Stomach smooth muscle (tissue), 2 donors: ENCODE measurements around the gene KRTAP5-7.
"Not testable (repeated sequence)": the region's sequence is repeated elsewhere in the genome, so short reads cannot be mapped to it uniquely, and the experiment has no call there.

Source experiments
- H3K27ac ChIP-seq: one replicate; pipeline ENCODE4 v1.7.0; 2013; ENCODE audit warnings: mild to moderate bottlenecking, low read length, inconsistent platforms
- H3K27me3 ChIP-seq, 2 donors: one replicate each; pipeline ENCODE4 v1.7.0; 2013; ENCODE audit warnings: low read length in 2 of 2; ENCODE audit not compliant: insufficient read depth in 2 of 2, control insufficient read depth in 1 of 2
- H3K36me3 ChIP-seq, 2 donors: one replicate each; pipeline ENCODE4 v1.7.0; 2013; ENCODE audit warnings: low read length in 2 of 2; ENCODE audit not compliant: control insufficient read depth in 2 of 2, insufficient read depth in 2 of 2
- H3K4me1 ChIP-seq: one replicate; pipeline ENCODE4 v1.7.0; 2013; ENCODE audit warnings: low read length; ENCODE audit not compliant: control insufficient read depth, insufficient read depth
- H3K4me3 ChIP-seq, 2 donors: one replicate each; pipeline ENCODE4 v1.7.0; 2013; ENCODE audit warnings: low read length in 2 of 2
- H3K9ac ChIP-seq, 2 donors: one replicate each; pipeline ENCODE4 v1.7.0; 2013; ENCODE audit warnings: low read length in 2 of 2, mild to moderate bottlenecking in 1 of 2
- H3K9me3 ChIP-seq, 2 donors: one replicate each; pipeline ENCODE4 v1.7.0; 2013; ENCODE audit warnings: low read length in 2 of 2; ENCODE audit not compliant: control insufficient read depth in 2 of 2
- donor health status: healthy.
- donor health status: Pancreatic carcinoma.

KRTAP5-7 gene, protein sequence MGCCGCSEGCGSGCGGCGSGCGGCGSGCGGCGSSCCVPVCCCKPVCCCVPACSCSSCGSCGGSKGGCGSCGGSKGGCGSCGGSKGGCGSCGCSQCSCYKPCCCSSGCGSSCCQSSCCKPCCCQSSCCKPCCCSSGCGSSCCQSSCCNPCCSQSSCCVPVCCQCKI

DNA sequence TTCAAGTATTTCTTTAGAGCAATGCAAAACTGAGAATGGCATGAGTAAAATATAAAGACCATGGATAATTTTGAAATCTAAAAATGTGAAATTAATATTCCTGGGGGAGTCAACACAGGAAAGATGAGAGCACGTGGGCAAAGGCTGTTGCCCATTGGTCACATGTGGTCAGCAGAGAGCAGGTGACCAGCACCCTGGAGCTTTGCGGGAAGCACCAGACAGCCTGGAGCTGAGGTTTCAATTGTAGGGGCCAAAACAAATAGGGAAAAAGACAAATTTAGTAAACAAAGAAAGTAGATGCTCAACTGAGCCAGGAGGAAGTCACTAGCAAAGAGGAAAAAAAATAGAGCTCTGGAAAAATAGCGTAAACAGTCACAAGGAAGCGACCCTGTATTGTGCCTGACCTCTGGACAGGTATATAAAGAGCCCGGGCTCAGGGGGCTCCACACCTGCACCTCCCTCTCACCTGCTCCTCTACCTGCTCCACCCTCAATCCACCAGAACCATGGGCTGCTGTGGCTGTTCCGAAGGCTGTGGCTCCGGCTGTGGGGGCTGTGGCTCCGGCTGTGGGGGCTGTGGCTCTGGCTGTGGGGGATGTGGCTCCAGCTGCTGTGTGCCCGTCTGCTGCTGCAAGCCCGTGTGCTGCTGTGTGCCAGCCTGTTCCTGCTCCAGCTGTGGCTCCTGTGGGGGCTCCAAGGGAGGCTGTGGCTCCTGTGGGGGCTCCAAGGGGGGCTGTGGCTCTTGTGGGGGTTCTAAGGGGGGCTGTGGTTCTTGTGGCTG, at the start of gene KRTAP5-7:
Gene KRTAP5-7 (plus strand): TSS at position 472 of the 780 bp plus-strand sequence. CDS start 34 bp downstream, at position 506.
- not testable (repeated sequence) for H3K36me3 ChIP-seq, H3K4me1 ChIP-seq, H3K4me3 ChIP-seq, H3K27me3 ChIP-seq, H3K9ac ChIP-seq, H3K9me3 ChIP-seq, H3K27ac ChIP-seq

DNA sequence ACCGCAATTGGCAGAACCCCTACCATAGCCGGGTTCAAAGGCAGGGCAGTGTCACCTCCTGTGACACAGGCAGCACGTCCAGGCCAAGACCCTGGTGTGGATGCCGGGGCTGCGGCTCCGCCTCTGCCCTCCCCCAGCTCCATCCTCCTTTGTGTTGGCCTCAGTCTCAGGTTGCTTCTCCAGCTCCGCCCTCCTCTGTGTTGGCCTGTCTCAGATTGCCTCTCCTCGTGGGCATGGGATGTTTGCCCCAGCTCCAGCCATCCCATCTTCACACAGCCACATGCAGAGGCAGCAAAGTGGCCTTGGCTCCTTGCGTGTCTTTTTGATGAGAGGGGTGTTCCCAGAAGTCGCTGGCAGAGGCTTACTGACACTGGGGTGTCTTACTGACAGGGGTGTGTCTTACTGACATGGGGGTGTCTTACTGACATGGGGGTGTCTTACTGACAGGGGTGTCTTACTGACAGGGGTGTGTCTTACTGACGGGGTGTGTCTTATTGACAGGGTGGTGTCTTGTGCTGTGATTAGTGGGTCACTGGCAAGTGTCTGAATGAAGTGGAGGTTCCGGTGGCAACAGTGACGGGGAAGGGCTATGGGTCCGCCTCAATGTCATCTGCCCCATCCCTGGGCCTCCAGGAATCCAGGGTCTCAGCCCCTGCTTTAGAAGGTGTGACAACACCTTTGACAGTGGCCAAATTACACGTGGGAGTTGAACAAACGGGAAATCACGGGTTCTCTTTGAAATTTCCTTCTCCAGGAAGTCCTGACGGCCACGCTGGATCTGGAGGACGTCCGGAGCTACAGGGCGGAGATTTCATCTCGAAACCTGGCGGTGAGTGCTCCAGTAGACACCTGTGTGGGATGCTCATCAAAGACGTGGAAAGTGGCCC, 49.2 kb upstream of the KRTAP5-7 start:
- no peak overlapping the region for H3K9ac ChIP-seq
- no peak overlapping the region for H3K27ac ChIP-seq

DNA sequence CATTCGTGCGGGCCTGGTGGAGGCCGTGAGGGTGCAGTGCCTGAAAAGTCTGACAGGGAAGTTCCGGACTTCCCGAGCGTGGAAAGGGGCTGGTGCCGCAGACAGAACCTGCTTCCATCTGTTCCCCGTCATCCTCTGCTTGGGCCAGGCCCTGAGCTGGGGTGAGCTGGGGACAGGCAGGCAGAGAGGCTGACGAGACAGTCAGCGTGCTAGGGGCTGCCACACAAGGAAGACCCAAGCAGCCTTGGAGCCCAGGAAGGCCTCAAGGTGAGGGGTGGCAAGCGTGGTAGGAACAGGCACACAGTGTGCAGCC, 48.6 kb upstream of the KRTAP5-7 start:
- Histone ChIP-seq H3K9ac (no peak overlapping the region), H3K36me3 (peaks cover 41 to 66% of the 10 kb centered on the region in 2 donors), H3K27me3 (no peaks in the 10 kb centered on the region), H3K27ac (no peak overlapping the region), H3K9me3 (no peaks in the 10 kb centered on the region), H3K4me3 (no peak overlapping the region), H3K4me1 (no peaks in the 10 kb centered on the region)

More for the DNA sequence above, 49.2 kb upstream of the KRTAP5-7 start:
- Histone ChIP-seq H3K36me3 (peaks cover 39 to 62% of the 10 kb centered on the region in 2 donors), H3K27me3 (no peaks in the 10 kb centered on the region), H3K9me3 (no peaks in the 10 kb centered on the region), H3K4me1 (no peaks in the 10 kb centered on the region), H3K4me3 (no peak overlapping the region)

DNA sequence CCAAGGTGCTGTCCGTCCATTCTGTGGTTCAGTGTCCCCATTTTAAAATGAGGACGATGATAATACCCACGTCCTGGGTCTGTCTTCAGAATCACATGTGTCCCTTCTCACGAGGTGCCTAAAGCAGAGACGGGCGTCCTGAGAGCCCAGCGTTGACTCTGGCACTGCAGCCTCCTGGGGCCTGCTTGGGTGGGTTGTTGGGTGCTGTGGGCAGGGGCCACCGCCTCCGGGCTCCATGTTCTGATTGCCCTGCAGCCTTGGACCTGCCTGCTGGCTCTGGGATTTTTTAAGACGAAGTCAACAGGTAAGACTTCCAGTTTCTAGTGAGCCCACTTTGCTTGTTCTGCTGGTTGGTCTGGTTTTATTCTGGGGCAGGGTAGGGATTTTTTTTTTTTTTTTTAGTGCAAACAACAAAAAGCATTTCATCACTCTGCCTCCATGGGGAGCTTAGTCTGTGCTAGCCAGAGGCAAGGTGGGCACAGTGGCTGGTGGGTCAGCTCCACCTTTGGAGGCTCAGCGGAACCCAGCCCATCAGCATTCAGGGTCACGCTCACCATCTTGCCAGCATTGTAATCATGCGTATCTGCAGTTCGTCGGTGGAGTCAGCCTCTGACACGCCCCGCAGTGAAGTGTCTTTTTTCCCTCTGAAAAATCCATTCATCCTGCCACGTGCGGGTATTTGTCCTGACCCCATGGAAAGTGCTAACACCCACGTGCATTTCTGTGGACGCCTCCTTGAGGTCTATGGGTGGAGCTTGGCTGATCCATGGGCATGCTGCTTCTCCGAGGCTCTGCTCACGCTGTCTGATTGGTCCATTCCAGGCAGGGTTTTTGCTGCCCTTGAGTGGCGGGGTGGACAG, 45.7 kb upstream of the KRTAP5-7 start:
- Histone ChIP-seq H3K9me3 (no peaks in the 10 kb centered on the region), H3K27ac (no peak overlapping the region), H3K36me3 (peaks cover 37 to 76% of the 10 kb centered on the region in 2 donors), H3K9ac (no peak overlapping the region), H3K27me3 (no peaks in the 10 kb centered on the region), H3K4me3 (no peak overlapping the region), H3K4me1 (no peaks in the 10 kb centered on the region)

DNA sequence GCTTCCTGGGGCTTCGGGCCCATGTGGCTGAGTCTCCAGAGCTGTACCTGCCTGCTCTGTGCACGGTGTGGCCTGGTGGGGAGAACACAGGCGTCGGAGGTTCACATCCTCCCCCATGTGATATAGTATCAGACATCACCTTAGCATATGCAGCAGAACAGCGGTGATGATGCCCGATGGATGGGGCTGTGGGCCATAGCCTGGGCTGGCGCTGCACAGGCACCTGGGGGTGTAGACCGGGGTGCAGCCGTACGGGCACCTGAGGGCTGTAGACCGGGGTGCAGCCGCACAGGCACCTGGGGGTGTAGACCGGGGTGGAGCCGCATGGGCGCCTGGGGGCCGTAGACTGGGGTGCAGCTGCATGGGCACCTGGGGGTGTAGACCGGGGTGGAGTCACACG, 44.9 kb upstream of the KRTAP5-7 start:
- Histone ChIP-seq H3K4me1 (no peaks in the 10 kb centered on the region), H3K27me3 (no peaks in the 10 kb centered on the region), H3K36me3 (peaks cover 40 to 74% of the 10 kb centered on the region in 2 donors), H3K9ac (no peak overlapping the region), H3K4me3 (no peak overlapping the region), H3K27ac (no peak overlapping the region), H3K9me3 (no peaks in the 10 kb centered on the region)

DNA sequence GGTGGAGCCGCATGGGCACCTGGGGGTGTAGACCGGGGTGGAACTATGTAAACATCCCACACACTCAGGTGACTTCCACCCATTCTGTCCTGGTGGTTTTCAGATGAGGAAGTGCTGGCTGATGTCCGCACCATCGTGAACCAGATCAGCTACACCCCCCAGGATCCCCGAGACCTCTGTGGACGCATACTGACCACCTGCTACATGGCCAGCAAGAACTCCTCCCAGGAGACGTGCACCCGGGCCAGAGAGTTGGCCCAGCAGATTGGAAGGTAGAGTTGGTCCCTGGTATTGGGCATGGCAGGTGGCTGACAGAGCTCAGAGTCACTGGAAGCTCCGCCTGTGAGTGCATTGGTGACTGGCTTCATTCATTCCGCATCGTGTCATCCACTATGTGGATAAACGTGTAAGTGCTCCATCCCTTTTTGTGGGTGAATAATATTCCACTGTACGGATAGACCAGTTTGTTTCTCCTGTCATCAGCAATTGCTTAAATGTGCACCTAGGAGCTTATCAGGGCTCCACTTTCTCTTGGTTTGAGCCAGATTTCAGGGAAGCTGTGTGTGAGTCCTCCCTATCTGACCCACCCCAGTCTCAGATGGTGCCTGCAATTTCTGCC, 44.2 kb upstream of the KRTAP5-7 start:
- Histone ChIP-seq H3K4me3 (no peak overlapping the region), H3K4me1 (no peaks in the 10 kb centered on the region), H3K9ac (no peak overlapping the region), H3K9me3 (no peaks in the 10 kb centered on the region), H3K36me3 (peaks cover 40 to 70% of the 10 kb centered on the region in 2 donors), H3K27ac (no peak overlapping the region), H3K27me3 (no peaks in the 10 kb centered on the region)

DNA sequence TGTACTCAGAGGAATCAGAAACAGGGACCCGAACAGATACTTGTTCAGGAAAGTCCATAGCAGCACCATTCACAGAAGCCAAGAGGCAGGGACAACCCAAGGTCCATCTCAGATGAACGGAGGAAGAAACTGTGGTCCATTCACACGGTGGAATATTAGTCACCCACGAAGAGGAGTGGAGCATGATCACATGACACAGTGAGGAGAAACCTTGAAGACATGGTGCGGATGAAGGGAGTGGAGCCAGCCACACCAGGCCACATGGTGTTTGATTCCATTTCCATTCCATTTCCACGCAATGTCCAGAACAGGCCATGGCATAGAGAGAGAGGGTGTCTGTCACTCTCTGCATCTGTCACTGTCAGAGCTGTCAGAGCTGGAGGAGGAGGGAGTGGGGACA, 43.4 kb upstream of the KRTAP5-7 start:
- Histone ChIP-seq H3K27me3 (no peaks in the 10 kb centered on the region), H3K9me3 (no peaks in the 10 kb centered on the region), H3K9ac (no peak overlapping the region), H3K27ac (no peak overlapping the region), H3K4me3 (no peak overlapping the region), H3K4me1 (no peaks in the 10 kb centered on the region), H3K36me3 (peaks cover 40 to 64% of the 10 kb centered on the region in 2 donors)

DNA sequence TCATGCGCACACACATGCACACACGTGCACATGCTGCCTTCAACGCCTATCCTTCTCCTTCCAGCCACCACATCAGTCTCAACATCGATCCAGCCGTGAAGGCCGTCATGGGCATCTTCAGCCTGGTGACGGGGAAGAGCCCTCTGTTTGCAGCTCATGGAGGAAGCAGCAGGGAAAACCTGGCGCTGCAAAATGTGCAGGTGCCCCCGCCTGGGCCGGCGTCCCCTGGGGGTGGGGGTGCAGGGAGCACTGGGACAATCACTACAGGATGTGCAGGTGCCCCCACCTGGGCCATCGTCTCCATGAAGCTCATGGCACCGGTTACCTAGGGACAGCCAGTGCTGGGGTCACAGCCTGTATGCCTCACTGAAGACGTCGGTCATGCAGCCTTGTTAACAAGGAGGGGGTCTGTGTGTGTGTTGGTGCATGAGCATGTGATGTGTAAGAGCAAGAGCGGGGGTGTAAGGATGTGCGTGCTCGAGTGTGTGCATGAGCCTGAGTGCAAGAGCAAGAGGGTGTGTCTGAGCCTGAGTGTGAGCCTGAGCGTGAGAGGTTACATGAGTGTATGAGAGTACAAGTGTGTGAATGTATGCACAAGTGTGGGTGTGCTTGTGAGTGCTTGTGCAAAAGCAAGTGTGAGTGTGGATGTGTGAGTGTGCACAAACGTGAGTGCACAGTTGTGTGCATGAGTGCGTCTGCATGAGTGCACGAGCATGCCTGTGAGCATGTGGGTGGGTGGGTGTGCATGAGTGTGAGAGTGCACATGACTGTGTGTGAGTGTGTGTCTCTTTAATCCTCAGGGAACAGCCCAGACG, 42.6 kb upstream of the KRTAP5-7 start:
- Histone ChIP-seq H3K9me3 (no peaks in the 10 kb centered on the region), H3K9ac (no peak overlapping the region), H3K27me3 (no peaks in the 10 kb centered on the region), H3K27ac (no peak overlapping the region), H3K36me3 (peaks cover 37 to 61% of the 10 kb centered on the region in 2 donors), H3K4me3 (no peak overlapping the region), H3K4me1 (no peaks in the 10 kb centered on the region)

DNA sequence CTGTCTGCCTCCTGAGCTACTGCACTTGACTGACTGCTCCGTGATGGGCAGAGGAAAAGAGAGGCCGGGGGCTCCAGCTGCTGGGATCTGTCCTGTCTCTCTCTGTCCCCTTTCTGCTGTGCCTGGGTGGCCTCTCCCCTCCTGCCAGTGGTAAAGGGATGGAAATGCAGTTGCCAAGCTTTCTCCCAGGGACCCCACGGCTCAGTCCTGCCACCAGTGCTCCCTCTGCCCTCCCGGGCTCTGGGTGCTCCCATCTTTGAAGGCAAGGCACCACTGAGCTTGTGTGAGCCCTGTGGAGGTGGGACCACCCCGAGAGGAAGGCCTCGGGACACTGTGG, 42.0 kb upstream of the KRTAP5-7 start:
- H3K4me3 ChIP-seq: no peak overlapping the region
- no peaks in the 10 kb centered on the region for H3K9me3 ChIP-seq
- H3K27ac ChIP-seq: no peak overlapping the region
- peaks cover 33 to 56% of the 10 kb centered on the region in 2 donors for H3K36me3 ChIP-seq
- H3K9ac ChIP-seq: no peak overlapping the region
- no peaks in the 10 kb centered on the region for H3K4me1 ChIP-seq
- no peaks in the 10 kb centered on the region for H3K27me3 ChIP-seq
